HAP-1 (cell line): ENCODE data around the gene TNFRSF1A.

Source experiments
- DNase-seq, 2 experiments: peaks; one replicate each; pipeline ENCODE4 v3.0.0-alpha.2; 2016 to 2020; ENCODE audit warnings: low spot score in 2 of 2
- H3K27me3 ChIP-seq: fragments of 250-450 bp; sonication (Bioruptor Pico); 2 replicates; pipeline ENCODE4 v1.5.1; 2020; ENCODE audit warnings: low read depth, mild to moderate bottlenecking, moderate library complexity
- H3K36me3 ChIP-seq: fragments of 250-450 bp; sonication (Bioruptor Pico); replicated peaks from 2 replicates; pipeline ENCODE4 v1.5.1; 2020; ENCODE audit warnings: mild to moderate bottlenecking
- H3K4me1 ChIP-seq: fragments of 250-450 bp; sonication (Bioruptor Pico); 2 replicates; pipeline ENCODE4 v1.5.1; 2020; ENCODE audit warnings: mild to moderate bottlenecking
- H3K4me3 ChIP-seq: fragments of 250-450 bp; sonication (Bioruptor Pico); 2 replicates; pipeline ENCODE4 v1.5.1; 2020; ENCODE audit warnings: mild to moderate bottlenecking, moderate library complexity
- H3K9me3 ChIP-seq: fragments of 250-450 bp; sonication (Bioruptor Pico); 2 replicates; pipeline ENCODE4 v1.5.1; 2020; ENCODE audit warnings: mild to moderate bottlenecking, moderate library complexity
- in situ Hi-C: fragments of 300-500 bp; cut with MboI; formaldehyde crosslinking; loops from 3 replicates; pipeline ENCODE4 v1.14.3; 2020; ENCODE audit warnings: low sequenced_read_pairs, inconsistent platforms, mixed read lengths

The TNFRSF1A gene

DNA sequence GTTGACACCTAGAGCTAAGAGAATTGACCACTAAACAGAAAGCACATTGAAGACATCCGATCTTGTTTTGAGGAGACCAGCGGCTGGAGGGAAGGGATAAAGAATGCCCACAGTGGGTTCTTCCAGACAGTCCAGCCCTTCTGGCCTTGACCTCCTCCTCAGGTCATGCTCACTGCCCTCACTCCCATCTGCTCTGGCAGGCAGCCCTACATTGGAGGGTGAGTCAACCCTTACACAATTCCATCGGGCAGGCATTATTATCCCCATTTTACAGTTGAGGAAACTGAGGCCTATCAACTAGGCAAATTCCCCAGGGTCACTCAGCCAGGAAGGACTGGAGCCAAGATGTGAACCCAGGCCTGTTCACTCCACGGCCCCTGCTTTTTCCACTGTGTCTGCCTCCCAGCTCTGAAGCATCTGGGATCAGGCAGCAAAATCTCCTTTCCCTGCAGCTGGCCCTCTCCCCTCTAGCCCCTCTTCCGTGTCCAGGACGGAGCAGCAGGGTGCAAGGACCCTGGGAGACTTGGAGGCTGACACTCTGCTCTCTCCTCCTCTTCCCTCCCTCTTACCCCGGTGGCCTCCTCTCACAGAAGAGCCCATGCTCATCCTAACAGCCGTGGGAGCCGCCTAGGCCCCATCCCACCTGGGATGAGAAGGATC is 28.2 kb upstream of the TNFRSF1A start:
- Histone ChIP-seq H3K4me3 (no peak overlapping the region), H3K4me1 (peaks cover 11% of the 10 kb centered on the region), H3K9me3 (no peaks in the 10 kb centered on the region), H3K36me3 (no peaks in the 10 kb centered on the region), H3K27me3 (no peaks in the 10 kb centered on the region)
- no peak for DNase-seq
- in situ Hi-C loops = no loop called here

DNA sequence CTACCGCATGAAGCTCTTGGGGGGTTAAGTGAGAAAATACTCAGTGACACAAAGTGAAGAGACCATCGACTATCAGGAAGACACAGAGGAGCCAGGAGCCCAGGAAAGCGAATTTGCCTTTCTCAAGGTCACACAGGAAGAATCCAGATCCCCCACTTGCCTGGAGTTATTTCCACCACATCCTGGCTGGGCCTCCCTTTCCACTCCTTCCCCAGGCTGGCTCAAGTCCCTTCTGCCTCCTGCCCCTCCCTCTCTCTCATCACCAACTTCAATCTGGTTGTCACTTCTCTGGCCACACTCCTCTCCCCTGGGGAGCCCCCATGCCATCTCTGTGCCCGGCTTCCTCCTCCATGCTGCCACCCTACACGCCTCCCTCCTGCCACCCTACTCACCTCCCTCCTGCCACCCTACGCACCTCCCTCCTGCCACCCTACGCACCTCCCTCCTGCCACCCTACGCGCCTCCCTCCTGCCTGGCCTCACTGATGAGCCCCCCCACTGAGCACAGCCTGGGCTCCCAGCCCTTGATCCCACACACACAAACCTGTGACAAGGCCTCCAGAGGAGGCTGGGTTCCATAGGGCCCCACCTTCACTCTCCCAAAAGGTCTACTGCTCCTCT is 27.1 kb upstream of the TNFRSF1A start:
- Histone ChIP-seq H3K4me3 (no peak overlapping the region), H3K27me3 (no peaks in the 10 kb centered on the region), H3K36me3 (no peaks in the 10 kb centered on the region), H3K9me3 (no peaks in the 10 kb centered on the region), H3K4me1 (peaks cover 11% of the 10 kb centered on the region)
- DNase-seq = no peak
- in situ Hi-C loops = no loop called here

DNA sequence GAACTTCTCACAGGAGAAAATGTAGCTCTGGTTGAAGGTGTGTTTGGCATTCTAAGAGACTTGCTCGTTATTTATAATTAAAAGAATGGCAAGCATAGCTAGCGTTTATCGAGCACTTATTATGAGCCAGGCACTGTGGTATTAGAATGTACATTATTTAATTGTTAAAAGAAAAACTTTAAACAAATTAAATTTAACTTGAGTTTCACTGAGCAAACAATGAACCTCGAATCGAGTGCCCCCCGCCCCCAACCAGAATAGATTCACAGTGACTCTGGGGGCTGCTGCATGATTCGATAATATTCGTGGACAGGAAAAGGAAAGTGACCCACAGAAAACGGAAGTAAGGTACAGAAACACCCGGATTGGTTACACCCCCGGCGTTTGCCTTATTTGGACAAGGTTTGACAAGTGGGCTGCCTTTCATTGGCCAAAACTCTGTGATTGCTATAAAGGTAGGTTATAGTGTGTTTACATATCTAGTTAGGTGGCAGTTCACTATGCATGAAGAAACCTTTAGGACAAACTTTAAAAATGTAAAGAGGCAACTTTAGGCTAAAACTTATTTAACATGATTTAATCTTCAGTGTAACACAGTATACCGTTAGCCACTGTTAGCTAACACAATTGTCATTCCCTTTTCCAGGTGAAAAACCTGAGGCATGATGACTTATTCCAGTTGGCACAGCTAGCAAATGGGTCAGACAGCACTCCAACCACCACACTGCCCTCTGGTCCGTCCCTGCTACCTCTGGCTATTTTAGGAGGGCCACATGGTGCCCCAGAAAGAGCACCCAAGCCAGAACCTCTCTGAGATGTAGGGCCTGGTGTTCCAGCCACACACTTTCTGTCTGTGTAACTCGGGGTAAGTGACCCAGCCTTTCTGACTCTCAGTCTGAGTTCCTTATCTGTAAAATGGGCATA is 26.4 kb upstream of the TNFRSF1A start:
- Histone ChIP-seq H3K4me3 (no peak overlapping the region), H3K36me3 (no peaks in the 10 kb centered on the region), H3K9me3 (no peaks in the 10 kb centered on the region), H3K4me1 (peaks cover 19% of the 10 kb centered on the region), H3K27me3 (no peaks in the 10 kb centered on the region)
- no peak for DNase-seq
- in situ Hi-C loops = no loop called here

DNA sequence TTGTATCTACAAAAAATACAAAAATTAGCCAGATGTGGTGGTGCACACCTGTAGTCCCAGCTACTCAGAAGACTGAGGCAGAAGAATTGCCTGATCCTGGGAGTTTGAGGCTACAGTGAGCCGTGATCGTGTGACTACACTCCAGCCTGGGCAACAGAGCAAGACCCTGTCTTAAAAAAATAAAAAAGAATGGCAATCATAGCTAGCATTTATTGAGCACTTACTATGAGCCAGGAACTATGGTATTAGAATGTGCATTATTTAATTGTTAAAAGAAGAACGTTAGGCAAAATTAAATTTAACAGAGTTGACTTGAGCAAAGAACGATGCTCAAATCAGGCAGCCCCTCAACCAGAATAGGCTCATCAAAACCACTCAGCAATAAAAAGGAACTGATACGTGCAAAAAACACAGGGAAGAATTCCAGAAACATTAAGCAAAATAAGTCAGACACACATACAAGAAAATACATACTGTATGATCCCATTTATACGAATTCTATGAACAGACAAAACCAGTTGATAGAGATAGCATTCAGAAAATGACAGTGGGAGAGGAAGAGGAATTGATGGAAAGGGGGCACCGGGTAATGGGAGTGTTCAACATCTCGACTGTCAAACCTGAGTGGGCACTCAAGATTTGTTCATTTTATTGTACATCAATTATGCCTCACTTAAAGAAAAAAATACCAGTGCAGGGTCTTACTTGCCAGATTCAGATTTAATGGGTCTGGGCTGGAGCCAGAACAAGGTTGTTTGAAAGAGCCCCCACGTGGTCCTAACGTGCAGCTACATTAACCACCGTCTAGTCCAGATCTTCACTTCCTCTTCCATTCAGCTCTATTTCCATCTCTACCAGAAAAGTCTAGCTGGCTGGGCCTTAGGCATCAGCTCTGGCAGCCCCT is 25.4 kb upstream of the TNFRSF1A start:
- in situ Hi-C loops = no loop called here

DNA sequence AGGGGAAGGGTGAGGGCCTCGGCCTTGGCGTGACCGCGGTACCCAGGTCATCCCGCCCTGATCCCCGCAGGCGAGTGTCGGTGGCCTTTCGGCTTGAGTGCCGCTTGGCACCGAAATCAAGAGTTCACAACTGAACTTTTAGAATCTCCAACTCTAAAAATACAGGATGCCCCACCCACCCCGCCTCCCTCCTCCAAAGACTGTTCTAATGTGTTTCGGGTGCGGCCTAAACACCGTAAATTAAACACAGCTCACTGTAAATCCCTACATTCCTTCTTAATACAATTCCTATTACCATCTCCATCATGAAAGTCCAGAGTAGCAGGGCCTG is 22.1 kb upstream of the TNFRSF1A start:
- H3K4me3 ChIP-seq = no peak overlapping the region
- no peaks in the 10 kb centered on the region for H3K27me3 ChIP-seq
- no peaks in the 10 kb centered on the region for H3K9me3 ChIP-seq
- H3K36me3 ChIP-seq = no peaks in the 10 kb centered on the region
- in situ Hi-C loops = no loop called here
- H3K4me1 ChIP-seq = peaks cover 7% of the 10 kb centered on the region
- DNase-seq = no peak

More for the DNA sequence above, 25.4 kb upstream of the TNFRSF1A start:
- peak in 1 of 2 experiments; percentile 19 for DNase-seq
- H3K9me3 ChIP-seq = no peaks in the 10 kb centered on the region
- H3K27me3 ChIP-seq = no peaks in the 10 kb centered on the region
- H3K36me3 ChIP-seq = no peaks in the 10 kb centered on the region
- H3K4me1 ChIP-seq = peaks cover 14% of the 10 kb centered on the region
- H3K4me3 ChIP-seq = no peak overlapping the region

DNA sequence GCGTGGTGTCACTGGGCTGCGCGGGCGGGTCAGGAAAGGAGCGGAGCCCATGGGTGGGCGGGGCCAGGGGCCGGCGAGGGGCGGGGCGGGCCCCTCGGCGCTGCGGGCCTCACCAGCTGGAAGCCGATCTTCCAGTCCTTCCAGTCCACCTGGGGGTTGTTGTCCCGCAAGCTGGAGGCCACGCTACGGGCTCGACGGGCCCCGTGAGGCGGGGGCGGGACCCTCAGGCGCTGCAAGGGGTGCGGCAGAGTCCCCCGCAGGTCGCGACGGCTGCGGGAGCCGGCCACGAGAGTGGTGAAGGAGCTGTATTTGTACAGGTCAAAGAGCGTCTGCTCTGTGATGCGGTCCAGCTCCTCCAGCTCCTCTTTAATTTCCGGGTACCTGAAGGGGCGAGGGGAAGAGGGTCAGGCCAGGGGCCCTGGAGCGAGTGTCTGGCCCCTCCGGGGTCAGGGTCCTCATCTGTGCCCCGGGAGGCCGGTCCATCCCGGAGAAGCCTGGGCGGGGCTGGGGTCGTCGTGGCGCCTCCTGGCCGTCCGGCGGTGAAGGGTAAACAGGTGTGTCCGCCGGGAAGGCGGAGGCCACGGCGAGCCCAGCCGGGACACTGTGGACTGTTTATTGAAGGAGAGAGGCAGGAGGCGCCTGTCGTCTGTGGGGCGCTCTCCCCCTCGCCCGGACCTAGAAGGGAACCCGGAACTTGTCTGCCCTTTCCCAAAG is 21.6 kb upstream of the TNFRSF1A start:
- Histone ChIP-seq H3K9me3 (no peaks in the 10 kb centered on the region), H3K4me3 (peak overlapping the region; percentile 19), H3K27me3 (no peaks in the 10 kb centered on the region), H3K36me3 (no peaks in the 10 kb centered on the region), H3K4me1 (peaks cover 7% of the 10 kb centered on the region)
- in situ Hi-C loops = no loop called here
- peak in 1 of 2 experiments; percentile 74 for DNase-seq

DNA sequence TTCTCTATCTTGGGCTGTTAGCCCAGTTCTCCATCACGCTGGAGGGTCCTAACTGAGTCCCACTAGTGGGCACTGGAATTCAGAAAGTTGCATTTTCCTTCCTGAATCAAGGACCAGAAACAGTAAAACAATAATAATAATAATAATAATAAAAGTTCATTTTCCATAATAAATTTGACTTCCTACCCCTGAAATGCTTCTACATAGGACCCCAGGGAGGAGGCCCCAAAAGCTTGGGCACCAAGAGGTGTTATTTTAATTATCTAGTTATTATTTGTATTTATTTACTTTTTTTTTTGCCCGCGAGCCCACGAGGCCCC is 21.1 kb upstream of the TNFRSF1A start:
- Histone ChIP-seq H3K4me3 (no peak overlapping the region), H3K27me3 (no peaks in the 10 kb centered on the region), H3K9me3 (no peaks in the 10 kb centered on the region), H3K4me1 (peaks cover 7% of the 10 kb centered on the region), H3K36me3 (no peaks in the 10 kb centered on the region)
- in situ Hi-C loops = no loop called here
- DNase-seq = no peak

DNA sequence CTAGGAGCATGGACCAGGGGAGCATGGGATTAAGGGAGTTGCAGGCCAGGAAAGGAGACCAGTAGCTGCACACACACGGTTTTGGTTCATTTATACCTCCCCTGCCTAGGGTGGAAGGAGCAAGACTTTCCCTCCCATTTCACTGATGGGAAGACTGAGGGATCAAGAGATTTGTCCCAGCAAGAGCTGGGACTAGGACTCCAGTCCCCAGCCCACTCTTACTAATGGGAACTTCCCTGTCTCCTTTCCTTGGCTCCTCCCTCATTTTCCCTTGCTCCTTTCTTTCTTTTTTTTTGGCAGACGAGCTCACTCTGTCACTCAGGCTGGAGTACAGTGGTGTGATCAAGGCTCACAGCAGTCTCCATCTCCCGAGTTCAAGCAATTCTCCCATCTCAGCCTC is 20.5 kb upstream of the TNFRSF1A start:
- no peak overlapping the region for H3K4me3 ChIP-seq
- peaks cover 7% of the 10 kb centered on the region for H3K4me1 ChIP-seq
- no peaks in the 10 kb centered on the region for H3K36me3 ChIP-seq
- DNase-seq = no peak
- in situ Hi-C loops = no loop called here
- no peaks in the 10 kb centered on the region for H3K9me3 ChIP-seq
- no peaks in the 10 kb centered on the region for H3K27me3 ChIP-seq

DNA sequence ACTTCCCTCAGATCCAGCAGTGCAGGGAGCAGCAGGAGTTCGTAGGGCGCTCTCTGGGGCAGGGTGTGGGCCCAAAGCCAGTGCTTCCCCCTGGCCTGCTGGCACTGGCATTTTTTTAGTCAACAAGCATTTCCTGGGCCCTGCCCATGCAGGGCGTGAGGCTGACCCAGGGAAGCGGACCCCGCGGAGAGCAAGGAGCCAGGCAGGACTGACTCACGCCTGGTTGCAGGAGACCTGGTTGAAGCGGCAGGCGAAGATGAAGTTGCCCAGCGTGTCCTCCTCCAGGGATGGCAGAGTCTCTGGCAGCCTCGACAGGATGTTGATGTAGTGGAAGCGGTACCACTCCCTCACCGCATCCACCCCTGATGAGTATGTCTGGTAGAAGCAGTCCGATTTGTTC is 20.0 kb upstream of the TNFRSF1A start:
- Histone ChIP-seq H3K4me1 (peaks cover 7% of the 10 kb centered on the region), H3K27me3 (no peaks in the 10 kb centered on the region), H3K36me3 (no peaks in the 10 kb centered on the region), H3K4me3 (no peak overlapping the region), H3K9me3 (no peaks in the 10 kb centered on the region)
- in situ Hi-C loops = no loop called here
- DNase-seq = no peak

DNA sequence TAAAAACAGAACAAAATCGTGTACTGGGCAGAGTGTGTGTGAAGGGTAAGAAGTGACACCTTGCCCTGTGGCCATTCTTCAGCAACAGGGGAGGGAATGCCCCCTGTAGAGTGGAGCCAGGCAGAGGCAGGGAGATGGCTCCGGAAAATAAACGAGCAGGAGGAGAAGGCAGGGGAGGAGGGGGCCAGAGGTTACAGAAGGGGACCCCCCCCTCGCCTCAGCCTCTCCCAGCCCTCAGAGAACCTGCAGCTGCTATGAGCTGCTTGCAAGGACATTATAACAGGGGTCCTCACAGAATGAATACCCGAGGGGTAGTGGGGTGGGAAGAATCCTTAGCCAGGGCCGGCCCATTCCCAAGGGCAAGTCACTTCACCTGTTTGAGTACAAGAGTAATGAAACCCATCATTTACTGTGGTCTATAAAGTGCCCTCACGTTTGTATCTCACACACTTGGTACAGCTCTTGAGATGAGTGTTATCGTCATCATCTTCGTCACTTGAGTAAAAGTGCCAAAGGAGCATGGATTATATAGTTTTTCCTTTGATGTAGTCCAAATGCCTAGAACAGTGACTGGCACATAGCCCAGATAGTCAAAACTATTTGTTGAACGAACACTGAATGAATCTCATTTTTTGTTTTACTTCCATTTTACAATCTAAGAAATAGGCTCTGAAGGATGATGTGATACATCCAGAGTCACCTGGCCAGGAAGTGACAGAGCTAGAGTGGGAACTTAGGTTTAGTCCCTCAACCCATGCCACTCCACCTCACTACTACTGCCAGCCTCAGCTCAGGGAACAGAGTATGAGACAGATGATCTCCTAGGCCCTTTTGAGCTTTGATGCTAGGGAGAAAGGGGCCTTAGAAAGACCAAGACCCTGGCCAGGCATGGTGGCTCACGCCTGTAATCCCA is 19.0 kb upstream of the TNFRSF1A start:
- Histone ChIP-seq H3K9me3 (no peaks in the 10 kb centered on the region), H3K4me1 (peaks cover 7% of the 10 kb centered on the region), H3K36me3 (no peaks in the 10 kb centered on the region), H3K4me3 (no peak overlapping the region), H3K27me3 (no peaks in the 10 kb centered on the region)
- no peak for DNase-seq
- in situ Hi-C loops = no loop called here

DNA sequence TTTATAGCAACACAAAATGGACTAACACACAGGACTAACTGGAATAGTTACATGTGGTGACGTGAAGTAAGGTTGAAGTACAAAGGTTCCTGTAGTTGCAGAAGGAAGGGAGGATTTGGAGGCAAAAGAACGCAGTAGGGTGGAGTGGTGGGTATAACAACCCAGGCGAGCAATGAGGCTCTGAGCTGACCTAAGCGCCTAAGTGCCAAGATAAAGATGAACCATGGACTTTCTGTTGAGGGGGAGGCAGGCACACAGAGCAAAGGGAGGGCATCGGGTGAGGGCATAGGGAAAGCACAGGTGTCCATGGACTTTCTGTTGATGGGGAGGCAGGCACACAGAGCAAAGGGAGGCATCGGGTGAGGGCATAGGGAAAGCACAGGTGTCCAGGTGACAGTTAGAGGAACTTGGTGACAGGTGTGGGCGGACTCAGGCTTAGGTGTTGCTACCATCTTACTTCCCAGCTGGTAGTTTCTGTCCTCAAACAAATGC is 18.2 kb upstream of the TNFRSF1A start:
- no peak overlapping the region for H3K4me3 ChIP-seq
- DNase-seq = no peak
- H3K27me3 ChIP-seq = no peaks in the 10 kb centered on the region
- H3K9me3 ChIP-seq = no peaks in the 10 kb centered on the region
- H3K36me3 ChIP-seq = no peaks in the 10 kb centered on the region
- in situ Hi-C loops = no loop called here
- peaks cover 7% of the 10 kb centered on the region for H3K4me1 ChIP-seq

DNA sequence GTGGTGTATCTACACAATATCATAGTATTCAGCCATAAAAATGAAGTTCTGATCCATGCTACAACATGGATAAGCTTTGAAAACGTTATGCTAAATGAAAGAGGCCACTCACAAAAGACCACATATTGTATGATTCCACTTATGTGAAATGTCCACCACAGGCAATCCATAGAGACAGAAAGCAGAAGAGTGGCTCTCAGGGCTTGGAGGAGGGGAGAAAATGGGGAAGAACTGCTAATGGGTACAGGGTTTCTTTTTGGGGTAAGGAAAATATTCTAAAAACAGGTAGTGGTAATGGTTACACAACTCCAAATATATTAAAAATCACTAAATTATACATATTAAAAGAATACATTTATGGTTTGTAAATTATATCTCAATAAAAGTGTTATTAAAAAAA is 17.0 kb upstream of the TNFRSF1A start:
- in situ Hi-C loops = no loop called here
- Histone ChIP-seq H3K9me3 (no peaks in the 10 kb centered on the region), H3K36me3 (no peaks in the 10 kb centered on the region), H3K4me3 (no peak overlapping the region), H3K4me1 (peaks cover 6% of the 10 kb centered on the region), H3K27me3 (no peaks in the 10 kb centered on the region)
- DNase-seq = no peak
